GM19351 (cell line): ENCODE results near the gene ZNF609.

Experiments used
- ATAC-seq: cut with Tn5 transposase; IDR thresholded peaks from one replicate; pipeline ENCODE4 v1.9.1; 2021; ENCODE audit warnings: mild to moderate bottlenecking, moderate library complexity; ENCODE audit not compliant: unreplicated experiment

The ZNF609 gene

GRCh38 chr15:64710676-64711428, 250.5 kb downstream of the ZNF609 start:
- no peak for ATAC-seq

- no peak for ATAC-seq
These were observed 252.0 kb downstream of the ZNF609 start for GRCh38 chr15:64712353-64712752.

DNA sequence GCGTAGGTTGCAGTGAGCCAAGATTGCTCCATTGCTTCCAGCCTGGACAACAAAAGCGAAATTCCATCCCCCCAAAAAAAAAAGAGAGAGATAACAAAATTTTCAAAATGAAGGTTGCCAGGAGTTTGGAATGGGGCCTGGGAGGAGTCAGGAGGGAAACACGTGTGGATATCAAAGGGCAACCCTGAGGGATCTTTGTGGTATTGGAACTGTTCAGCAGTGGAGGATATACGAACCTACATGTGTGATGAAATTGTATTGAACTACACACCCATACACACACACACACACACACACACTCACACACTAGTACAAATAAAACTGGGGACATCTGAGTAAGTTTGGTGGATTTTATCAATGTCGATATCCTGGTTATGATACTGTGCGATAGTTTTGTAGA, 253.2 kb downstream of the ZNF609 start:
- ATAC-seq, result no peak

DNA sequence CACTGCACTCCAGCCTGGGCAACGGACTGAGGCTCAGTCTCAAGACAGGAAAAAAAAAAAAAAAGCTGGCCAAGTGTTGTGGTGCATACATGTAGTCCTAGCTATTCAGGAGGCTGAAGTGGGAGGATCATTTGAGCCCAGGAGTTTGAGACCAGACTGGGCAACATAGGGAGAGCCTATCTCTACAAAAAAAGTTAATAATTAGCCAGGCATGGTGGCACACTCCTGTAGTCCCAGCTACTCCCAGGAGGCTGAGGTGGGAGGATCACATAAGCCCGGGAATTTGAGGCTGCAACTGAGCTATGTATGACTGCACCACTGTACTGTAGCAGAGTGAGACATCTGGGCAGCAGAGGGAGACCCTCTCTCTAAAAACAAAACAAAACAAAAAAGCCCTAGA, 256.1 kb downstream of the ZNF609 start:
- ATAC-seq, result no peak

DNA sequence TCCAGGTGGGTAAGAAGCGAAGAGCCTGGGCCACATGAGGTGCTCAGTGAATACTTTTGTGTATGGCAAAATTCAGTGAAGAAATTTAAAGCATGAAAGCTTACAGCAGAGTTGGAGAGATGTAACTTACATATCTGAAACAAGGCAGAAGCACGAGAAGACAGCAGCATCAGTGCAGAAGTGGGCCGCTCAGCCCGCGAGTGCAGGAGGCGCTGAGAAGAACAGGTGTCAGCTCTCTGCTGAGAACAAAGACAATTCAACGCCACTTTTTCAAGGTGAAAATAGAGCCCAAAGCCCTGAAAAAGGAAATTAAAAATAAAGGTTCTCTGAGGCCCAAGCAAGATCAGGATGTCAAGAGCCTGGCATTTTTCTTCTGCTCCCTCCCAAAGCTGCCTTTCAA, 256.8 kb downstream of the ZNF609 start:
- no peak for ATAC-seq

- no peak for ATAC-seq
These were observed 257.5 kb downstream of the ZNF609 start for GRCh38 chr15:64717735-64718495.

GRCh38 chr15:64720188-64720587, 259.8 kb downstream of the ZNF609 start:
- no peak for ATAC-seq

DNA sequence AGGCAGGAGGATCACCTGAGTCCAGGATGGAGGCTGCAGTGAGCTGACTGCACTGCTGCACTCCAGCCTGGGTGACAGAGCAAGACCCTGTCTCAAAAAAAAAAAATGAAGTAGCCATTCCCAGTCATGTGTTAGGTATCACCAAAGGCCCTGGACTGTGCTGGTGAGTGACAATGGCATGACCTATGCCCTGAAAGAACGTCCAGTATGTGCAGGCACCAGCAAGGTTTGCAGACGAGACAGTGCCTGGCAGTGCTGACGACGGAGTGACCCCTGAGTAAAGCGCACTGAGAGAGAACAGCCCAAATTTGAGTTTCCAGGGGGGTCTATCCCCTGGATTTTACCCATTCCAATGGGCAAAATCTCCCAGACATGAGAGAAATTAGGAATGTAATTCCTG, 269.8 kb downstream of the ZNF609 start:
- ATAC-seq, result no peak

GRCh38 chr15:64731012-64731804, 270.8 kb downstream of the ZNF609 start:
- ATAC-seq, result no peak

- no peak for ATAC-seq
These were observed 271.4 kb downstream of the ZNF609 start for GRCh38 chr15:64731805-64732151.

- no peak for ATAC-seq
These were observed 271.9 kb downstream of the ZNF609 start for GRCh38 chr15:64732156-64732860.
